ENCODE results near the gene LPIN1.
"Not testable (repeated sequence)": the region's sequence is repeated elsewhere in the genome, so short reads cannot be mapped to it uniquely, and the experiment has no call there.

LPIN1 gene

DNA sequence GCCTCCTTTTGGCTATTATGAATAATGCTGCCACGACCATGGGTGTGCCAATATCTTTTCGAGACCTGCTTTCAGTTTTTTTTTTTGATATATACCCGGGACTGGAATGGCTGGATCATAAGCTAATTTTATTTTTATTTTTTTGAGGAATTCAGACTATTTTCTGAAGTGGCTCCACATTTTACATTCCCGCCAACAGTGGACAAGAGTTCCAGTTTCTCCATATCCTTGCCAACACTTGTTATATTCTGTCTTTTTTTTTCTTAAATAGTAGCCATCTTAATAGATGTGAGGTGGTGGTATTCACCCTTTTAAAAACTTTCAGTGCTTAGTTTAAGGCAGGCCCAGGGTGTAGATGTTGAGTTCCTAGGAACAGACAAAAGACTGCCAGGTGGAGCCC, 11.8 kb downstream of the LPIN1 start:
- Histone ChIP-seq H3K4me3 (ENCODE audit: low read length) (no peak overlapping the region), H3K27me3 (ENCODE audit: insufficient read depth, low read length) (no peaks in the 10 kb centered on the region), H3K4me1 (ENCODE audit: insufficient read depth, low read length) (no peaks in the 10 kb centered on the region), H3K27ac (ENCODE audit: low read length) (no peak overlapping the region), H3K9me3 (ENCODE audit: insufficient read depth, low read depth, low read length) (no peaks in the 10 kb centered on the region; the same call in 1 of the 2 replicates), H3K36me3 (ENCODE audit: insufficient read depth, low read depth, low read length) (no peaks in the 10 kb centered on the region), H3K9ac (ENCODE audit: low read depth, low read length) (no peak overlapping the region)

GRCh38 chr2:11758647-11759046, 12.2 kb downstream of the LPIN1 start:
- no peaks in the 10 kb centered on the region for H3K4me1 ChIP-seq (ENCODE audit: insufficient read depth, low read length)
- H3K9ac ChIP-seq (ENCODE audit: low read depth, low read length), result no peak overlapping the region
- no peaks in the 10 kb centered on the region; the same call in 1 of the 2 replicates for H3K9me3 ChIP-seq (ENCODE audit: insufficient read depth, low read depth, low read length)
- no peaks in the 10 kb centered on the region for H3K36me3 ChIP-seq (ENCODE audit: insufficient read depth, low read depth, low read length)
- no peaks in the 10 kb centered on the region for H3K27me3 ChIP-seq (ENCODE audit: insufficient read depth, low read length)
- no peak overlapping the region; the same call in 1 of the 2 replicates for H3K4me3 ChIP-seq (ENCODE audit: low read length)
- no peak overlapping the region for H3K27ac ChIP-seq (ENCODE audit: low read length)

GRCh38 chr2:11759182-11759975, 12.9 kb downstream of the LPIN1 start:
- not testable (repeated sequence) for H3K36me3 ChIP-seq (ENCODE audit: insufficient read depth, low read depth, low read length); H3K4me3 ChIP-seq (ENCODE audit: low read length); H3K27me3 ChIP-seq (ENCODE audit: insufficient read depth, low read length); H3K9ac ChIP-seq (ENCODE audit: low read depth, low read length); H3K9me3 ChIP-seq (ENCODE audit: insufficient read depth, low read depth, low read length); H3K27ac ChIP-seq (ENCODE audit: low read length); H3K4me1 ChIP-seq (ENCODE audit: insufficient read depth, low read length)

DNA sequence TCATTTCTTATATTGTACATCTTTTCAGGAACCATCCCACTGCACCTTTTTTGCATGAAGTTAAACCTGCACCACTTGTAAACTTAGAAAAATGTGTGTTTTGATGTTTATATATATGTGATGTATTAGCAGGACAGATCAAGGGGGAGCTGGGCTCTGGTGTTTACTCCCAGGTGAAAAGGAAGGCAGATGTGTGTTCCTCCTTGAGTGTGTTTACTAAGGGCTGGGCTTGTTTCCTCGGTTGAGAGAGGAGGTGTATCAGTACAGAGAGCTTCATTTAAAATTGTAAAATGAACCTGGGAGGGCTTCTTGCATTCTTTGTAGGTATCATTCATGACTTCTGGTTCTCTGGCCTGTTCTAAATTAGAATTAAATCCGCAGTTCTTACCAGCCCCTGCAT, 14.8 kb downstream of the LPIN1 start:
- Histone ChIP-seq H3K27ac (ENCODE audit: low read length) (no peak overlapping the region), H3K4me1 (ENCODE audit: insufficient read depth, low read length) (no peaks in the 10 kb centered on the region), H3K9me3 (ENCODE audit: insufficient read depth, low read depth, low read length) (no peaks in the 10 kb centered on the region; the same call in 1 of the 2 replicates), H3K9ac (ENCODE audit: low read depth, low read length) (no peak overlapping the region), H3K27me3 (ENCODE audit: insufficient read depth, low read length) (no peaks in the 10 kb centered on the region), H3K36me3 (ENCODE audit: insufficient read depth, low read depth, low read length) (peaks cover 7% of the 10 kb centered on the region), H3K4me3 (ENCODE audit: low read length) (no peak overlapping the region)

DNA sequence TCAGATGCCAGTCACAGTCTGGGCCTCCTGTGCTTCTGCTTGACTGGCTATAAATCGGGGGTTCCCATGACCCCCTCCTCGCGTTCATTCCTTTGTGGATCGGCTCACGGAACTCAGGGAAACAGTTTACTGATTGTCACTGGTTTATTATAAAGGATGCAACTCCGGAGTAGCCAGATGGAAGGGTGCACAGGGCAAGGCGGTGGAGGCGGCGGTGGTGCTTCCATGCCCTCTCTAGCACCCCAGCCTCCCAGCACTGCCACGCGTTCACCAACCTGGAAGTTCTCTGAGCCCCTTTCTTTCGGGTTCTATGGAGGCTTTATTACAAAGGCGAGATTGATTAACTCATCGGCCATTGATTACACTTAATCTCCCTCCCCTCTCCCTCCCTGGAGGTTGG, 15.6 kb downstream of the LPIN1 start:
- no peak overlapping the region for H3K4me3 ChIP-seq (ENCODE audit: low read length)
- no peaks in the 10 kb centered on the region for H3K27me3 ChIP-seq (ENCODE audit: insufficient read depth, low read length)
- H3K27ac ChIP-seq (ENCODE audit: low read length), result no peak overlapping the region
- H3K4me1 ChIP-seq (ENCODE audit: insufficient read depth, low read length), result no peaks in the 10 kb centered on the region
- H3K9me3 ChIP-seq (ENCODE audit: insufficient read depth, low read depth, low read length), result no peaks in the 10 kb centered on the region; the same call in none of the 2 replicates
- peaks cover 11% of the 10 kb centered on the region for H3K36me3 ChIP-seq (ENCODE audit: insufficient read depth, low read depth, low read length)
- H3K9ac ChIP-seq (ENCODE audit: low read depth, low read length), result no peak overlapping the region

DNA sequence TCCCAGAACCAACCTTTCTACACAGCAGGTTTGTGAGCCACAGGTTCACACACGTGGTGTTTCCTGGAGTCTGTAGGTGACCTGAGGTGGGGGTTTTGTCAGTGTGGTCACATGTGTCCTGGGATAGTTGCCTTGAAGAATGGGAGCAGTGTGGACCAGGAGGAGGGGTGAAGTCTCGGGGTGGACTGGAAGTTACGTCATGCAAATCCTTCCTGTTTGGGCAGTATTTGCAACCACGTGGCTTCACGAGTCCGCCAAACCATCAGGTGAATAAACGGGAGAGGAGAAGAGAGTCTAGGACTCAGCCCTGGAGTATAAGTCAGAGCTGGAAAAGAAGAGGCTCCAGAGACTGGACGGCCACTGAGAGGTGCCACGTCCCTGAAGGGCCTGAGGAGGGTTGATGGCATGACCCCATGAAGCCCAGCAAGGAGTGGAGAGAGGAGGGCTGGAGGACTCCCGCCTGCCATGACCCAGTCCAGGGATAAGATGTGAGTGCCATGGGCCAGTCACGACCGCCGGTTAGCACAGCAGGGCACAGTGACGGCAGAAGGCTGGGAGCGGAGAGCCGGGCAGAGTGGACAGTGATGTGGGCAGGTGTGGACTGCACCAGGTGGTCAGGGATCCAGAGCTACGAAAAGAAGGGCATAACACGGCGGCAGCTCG, 16.5 kb downstream of the LPIN1 start:
- peaks cover 11% of the 10 kb centered on the region for H3K36me3 ChIP-seq (ENCODE audit: insufficient read depth, low read depth, low read length)
- no peaks in the 10 kb centered on the region for H3K27me3 ChIP-seq (ENCODE audit: insufficient read depth, low read length)
- H3K9me3 ChIP-seq (ENCODE audit: insufficient read depth, low read depth, low read length), result no peaks in the 10 kb centered on the region; the same call in none of the 2 replicates
- H3K4me1 ChIP-seq (ENCODE audit: insufficient read depth, low read length), result no peaks in the 10 kb centered on the region
- H3K4me3 ChIP-seq (ENCODE audit: low read length), result no peak overlapping the region
- H3K27ac ChIP-seq (ENCODE audit: low read length), result no peak overlapping the region
- H3K9ac ChIP-seq (ENCODE audit: low read depth, low read length), result no peak overlapping the region

- no peaks in the 10 kb centered on the region for H3K4me1 ChIP-seq (ENCODE audit: insufficient read depth, low read length)
- peaks cover 11% of the 10 kb centered on the region for H3K36me3 ChIP-seq (ENCODE audit: insufficient read depth, low read depth, low read length)
- no peaks in the 10 kb centered on the region; the same call in 1 of the 2 replicates for H3K9me3 ChIP-seq (ENCODE audit: insufficient read depth, low read depth, low read length)
- H3K27me3 ChIP-seq (ENCODE audit: insufficient read depth, low read length), result no peaks in the 10 kb centered on the region
- H3K27ac ChIP-seq (ENCODE audit: low read length), result no peak overlapping the region
- no peak overlapping the region for H3K9ac ChIP-seq (ENCODE audit: low read depth, low read length)
- H3K4me3 ChIP-seq (ENCODE audit: low read length), result no peak overlapping the region
These were observed 17.9 kb downstream of the LPIN1 start for GRCh38 chr2:11764359-11764758.

DNA sequence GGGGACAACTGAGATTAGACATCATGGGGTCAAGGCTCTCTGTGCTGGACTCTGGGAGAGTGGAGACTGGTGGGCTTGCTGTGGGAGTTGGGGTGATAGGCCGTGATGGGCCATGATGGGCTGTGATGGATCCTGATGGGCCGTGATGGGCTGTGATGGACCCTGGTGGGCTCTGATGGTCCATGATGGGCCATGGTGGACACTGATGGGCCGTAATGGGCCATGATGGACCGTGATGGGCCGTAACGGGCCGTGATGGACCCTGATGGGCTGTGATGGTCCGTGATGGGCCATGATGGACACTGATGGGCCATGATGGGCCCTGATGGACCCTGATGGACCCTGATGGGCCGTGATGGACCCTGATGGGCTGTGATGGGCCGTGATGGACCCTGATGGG, 18.5 kb downstream of the LPIN1 start:
- Histone ChIP-seq H3K36me3 (ENCODE audit: insufficient read depth, low read depth, low read length) (peaks cover 11% of the 10 kb centered on the region), H3K9ac (ENCODE audit: low read depth, low read length) (no peak overlapping the region), H3K27ac (ENCODE audit: low read length) (no peak overlapping the region), H3K4me1 (ENCODE audit: insufficient read depth, low read length) (no peaks in the 10 kb centered on the region), H3K9me3 (ENCODE audit: insufficient read depth, low read depth, low read length) (no peaks in the 10 kb centered on the region; the same call in 1 of the 2 replicates), H3K27me3 (ENCODE audit: insufficient read depth, low read length) (no peaks in the 10 kb centered on the region), H3K4me3 (ENCODE audit: low read length) (no peak overlapping the region)

DNA sequence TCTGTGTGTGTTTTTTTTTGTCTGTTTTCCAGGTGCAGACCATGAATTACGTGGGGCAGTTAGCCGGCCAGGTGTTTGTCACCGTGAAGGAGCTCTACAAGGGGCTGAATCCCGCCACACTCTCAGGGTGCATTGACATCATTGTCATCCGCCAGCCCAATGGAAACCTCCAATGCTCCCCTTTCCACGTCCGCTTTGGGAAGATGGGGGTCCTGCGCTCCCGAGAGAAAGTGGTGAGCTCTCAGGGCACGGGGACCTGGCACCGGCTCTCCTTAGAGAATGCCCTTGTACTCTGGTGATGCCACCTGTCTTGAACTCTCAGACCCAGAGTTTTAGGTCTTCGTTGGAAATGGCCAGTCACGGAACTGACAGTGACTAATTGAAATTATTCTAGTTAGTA, 19.1 kb downstream of the LPIN1 start:
- H3K27me3 ChIP-seq (ENCODE audit: insufficient read depth, low read length), result no peaks in the 10 kb centered on the region
- peaks cover 11% of the 10 kb centered on the region for H3K36me3 ChIP-seq (ENCODE audit: insufficient read depth, low read depth, low read length)
- H3K9ac ChIP-seq (ENCODE audit: low read depth, low read length), result no peak overlapping the region
- no peak overlapping the region for H3K4me3 ChIP-seq (ENCODE audit: low read length)
- no peaks in the 10 kb centered on the region for H3K4me1 ChIP-seq (ENCODE audit: insufficient read depth, low read length)
- H3K27ac ChIP-seq (ENCODE audit: low read length), result no peak overlapping the region
- H3K9me3 ChIP-seq (ENCODE audit: insufficient read depth, low read depth, low read length), result no peaks in the 10 kb centered on the region; the same call in 1 of the 2 replicates

- H3K36me3 ChIP-seq (ENCODE audit: insufficient read depth, low read depth, low read length), result peaks cover 11% of the 10 kb centered on the region
- no peak overlapping the region for H3K9ac ChIP-seq (ENCODE audit: low read depth, low read length)
- no peak overlapping the region for H3K4me3 ChIP-seq (ENCODE audit: low read length)
These were observed 19.6 kb downstream of the LPIN1 start for GRCh38 chr2:11766016-11766415.

DNA sequence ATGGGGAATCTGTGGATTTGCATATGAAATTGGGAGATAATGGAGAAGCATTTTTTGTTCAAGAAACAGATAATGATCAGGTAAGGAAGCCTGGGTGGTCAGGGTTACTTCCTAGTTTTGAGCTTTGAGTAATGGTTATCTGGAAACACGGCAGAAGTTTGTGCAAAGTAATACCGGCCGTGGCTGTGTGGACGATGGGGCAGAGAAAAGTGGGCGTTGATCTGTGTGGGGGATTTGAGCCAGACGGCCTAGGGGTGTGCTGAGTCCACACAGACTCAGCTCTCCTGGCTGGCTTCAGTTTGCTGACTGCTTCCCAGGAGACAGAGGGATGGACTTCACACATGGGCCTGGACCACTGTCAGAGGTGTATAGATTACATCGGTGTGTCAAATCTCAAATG, 21.3 kb downstream of the LPIN1 start:
- Histone ChIP-seq H3K27me3 (ENCODE audit: insufficient read depth, low read length) (no peaks in the 10 kb centered on the region), H3K9me3 (ENCODE audit: insufficient read depth, low read depth, low read length) (no peaks in the 10 kb centered on the region; the same call in 1 of the 2 replicates), H3K4me1 (ENCODE audit: insufficient read depth, low read length) (no peaks in the 10 kb centered on the region), H3K4me3 (ENCODE audit: low read length) (no peak overlapping the region), H3K27ac (ENCODE audit: low read length) (no peak overlapping the region), H3K9ac (ENCODE audit: low read depth, low read length) (no peak overlapping the region), H3K36me3 (ENCODE audit: insufficient read depth, low read depth, low read length) (peaks cover 18% of the 10 kb centered on the region)

More at GRCh38 chr2:11766016-11766415, 19.6 kb downstream of the LPIN1 start:
- Histone ChIP-seq H3K4me1 (ENCODE audit: insufficient read depth, low read length) (no peaks in the 10 kb centered on the region), H3K27ac (ENCODE audit: low read length) (no peak overlapping the region), H3K27me3 (ENCODE audit: insufficient read depth, low read length) (no peaks in the 10 kb centered on the region), H3K9me3 (ENCODE audit: insufficient read depth, low read depth, low read length) (no peaks in the 10 kb centered on the region; the same call in 1 of the 2 replicates)

DNA sequence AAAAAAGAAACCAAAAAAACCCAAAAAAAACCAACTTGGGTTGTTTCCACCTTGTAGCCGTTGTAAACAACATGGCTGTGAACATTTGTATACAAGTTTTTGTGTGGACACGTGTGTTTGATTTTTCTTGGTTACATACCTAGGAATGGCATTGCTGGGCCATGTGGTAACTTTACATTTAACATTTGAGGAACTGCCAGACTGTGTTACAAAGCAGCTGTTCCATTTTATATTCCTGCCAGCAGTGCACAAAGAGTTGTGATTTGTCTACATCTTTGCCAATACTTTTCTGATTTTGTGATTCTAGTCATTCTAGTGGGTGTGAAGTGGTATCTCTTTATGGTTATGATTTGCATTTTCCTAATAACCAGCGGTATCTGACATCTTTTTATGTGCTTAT, 22.5 kb downstream of the LPIN1 start:
- H3K9ac ChIP-seq (ENCODE audit: low read depth, low read length), result no peak overlapping the region
- H3K4me1 ChIP-seq (ENCODE audit: insufficient read depth, low read length), result no peaks in the 10 kb centered on the region
- peaks cover 18% of the 10 kb centered on the region for H3K36me3 ChIP-seq (ENCODE audit: insufficient read depth, low read depth, low read length)
- no peaks in the 10 kb centered on the region for H3K27me3 ChIP-seq (ENCODE audit: insufficient read depth, low read length)
- H3K9me3 ChIP-seq (ENCODE audit: insufficient read depth, low read depth, low read length), result no peaks in the 10 kb centered on the region; the same call in 1 of the 2 replicates
- no peak overlapping the region for H3K4me3 ChIP-seq (ENCODE audit: low read length)
- no peak overlapping the region for H3K27ac ChIP-seq (ENCODE audit: low read length)
